GM12878 (cell line): ENCODE results near the gene SPTBN1. TPM values are rescaled to one million over a fixed set of nuclear protein-coding genes. Genes with fewer than 3 reads are reported as not detected.

Experiments used
- ATAC-seq: fragments of 200-7000 bp; cut with Tn5 transposase; 3 replicates; pipeline ENCODE4 v1.9.1; 2020; ENCODE audit warnings: mild to moderate bottlenecking, moderate library complexity
- BruUV-seq: library from RNA; stranded (reverse); fragments of 400-500 nt; replicated peaks from 2 replicates; lab custom pipeline; 2021; lab: Mats Ljungman, UMichigan
- CTCF ChIA-PET: fragments of 300-600 bp; sonication (Branson Sonifier 250); formaldehyde crosslinking; extraction: SDS; loops from one replicate; lab custom pipeline; 2021; ENCODE audit warnings: inconsistent platforms; lab: Yijun Ruan, JAX
- POLR2A ChIA-PET: fragments of 350-600 bp; formaldehyde crosslinking; extraction: SDS; loops from one replicate; lab custom pipeline; 2021; ENCODE audit warnings: inconsistent platforms; lab: Charles Lee
- RAD21 ChIA-PET: fragments of 300-600 bp; sonication (Branson Sonifier 250); formaldehyde crosslinking; loops from one replicate; lab custom pipeline; 2023; ENCODE audit warnings: antibody characterized with exemption; ENCODE audit not compliant: unreplicated experiment; lab: Charles Lee
- SMC1A ChIA-PET: fragments of 300-600 bp; sonication (Branson Sonifier 250); formaldehyde crosslinking; loops from one replicate; lab custom pipeline; 2023; ENCODE audit not compliant: unreplicated experiment, uncharacterized antibody; lab: Charles Lee
- DNase-seq: peaks from one replicate; pipeline ENCODE4 v3.0.0-alpha.2; 2011; ENCODE audit warnings: low read depth, low spot score
- FAIRE-seq: peaks from 3 replicates; lab custom pipeline; 2011; peaks lifted over from hg19 to GRCh38; lab: Jason Lieb, UNC
- H2AFZ ChIP-seq: 2 replicates; pipeline ENCODE4 v1.6.0; 2011; ENCODE audit warnings: low read depth, low read length, control low read depth; ENCODE audit not compliant: control insufficient read depth
- H3K27ac ChIP-seq: 2 replicates; pipeline ENCODE4 v1.5.1; 2011; ENCODE audit warnings: control low read depth; ENCODE audit not compliant: control insufficient read depth, insufficient read depth
- H3K27me3 ChIP-seq, 2 experiments: replicated peaks in 1 of 2; 2 replicates each; pipeline versions ENCODE4 v1.6.0 to v1.6.1; 2011; ENCODE audit warnings: low read length in 1 of 2; ENCODE audit not compliant: control insufficient read depth in 2 of 2, insufficient read depth in 2 of 2
- H3K36me3 ChIP-seq, 2 experiments: 2 replicates each; pipeline ENCODE4 v1.5.1; 2011; ENCODE audit warnings: low read length in 1 of 2; ENCODE audit not compliant: control insufficient read depth in 2 of 2, insufficient read depth in 2 of 2
- H3K4me1 ChIP-seq: 2 replicates; pipeline ENCODE4 v1.6.1; 2011; ENCODE audit warnings: mild to moderate bottlenecking, low read length, moderate library complexity, mixed read lengths; ENCODE audit not compliant: control insufficient read depth, insufficient read depth
- H3K4me2 ChIP-seq: 2 replicates; pipeline ENCODE4 v1.6.0; 2011; ENCODE audit warnings: control low read depth; ENCODE audit not compliant: control insufficient read depth, insufficient read depth
- H3K4me3 ChIP-seq: fragments of 200-600 bp; sonication (generic); 2 replicates; pipeline ENCODE4 v1.5.1; 2016
- H3K79me2 ChIP-seq: 2 replicates; pipeline ENCODE4 v1.6.0; 2011; ENCODE audit warnings: low read length; ENCODE audit not compliant: control insufficient read depth, insufficient read depth
- H3K9ac ChIP-seq: 2 replicates; pipeline ENCODE4 v1.8.0; 2011; ENCODE audit warnings: low read length, control low read depth, mixed read lengths; ENCODE audit not compliant: control insufficient read depth, insufficient read depth
- H3K9me3 ChIP-seq: replicated peaks from 3 replicates; pipeline ENCODE4 v1.5.1; 2011; ENCODE audit warnings: mild to moderate bottlenecking, low read length; ENCODE audit not compliant: control insufficient read depth, insufficient read depth
- H4K20me1 ChIP-seq: 2 replicates; pipeline ENCODE4 v1.6.0; 2011; ENCODE audit not compliant: control insufficient read depth, insufficient read depth
- BMI1 ChIP-seq: fragments of 450-650 bp; IDR thresholded peaks from 2 replicates; pipeline ENCODE4 v1.6.1; 2016; ENCODE audit warnings: mild to moderate bottlenecking, moderate library complexity, borderline replicate concordance
- CBFB ChIP-seq: IDR thresholded peaks from 2 replicates; pipeline ENCODE4 v1.6.1; 2016; ENCODE audit warnings: antibody characterized with exemption, low read depth
- EED ChIP-seq: sonication (generic); IDR thresholded peaks from 2 replicates; pipeline ENCODE4 v1.6.1; 2016; ENCODE audit warnings: antibody characterized with exemption, low read depth
- EP300 ChIP-seq, 2 experiments: fragments of 150-350 bp in 1 of 2; IDR thresholded peaks; 2 replicates each; pipeline ENCODE4 v1.6.1; 2011 to 2012; ENCODE audit warnings: low read depth in 2 of 2, low read length in 2 of 2, borderline replicate concordance in 1 of 2, improper control_type of control experiment in 1 of 2, inconsistent platforms in 1 of 2; ENCODE audit not compliant: control insufficient read depth in 1 of 2
- FOXM1 ChIP-seq: IDR thresholded peaks from 2 replicates; pipeline ENCODE4 v1.6.1; 2012; ENCODE audit warnings: low read depth, mild to moderate bottlenecking, inconsistent platforms, low read length, moderate library complexity
- IKZF1 ChIP-seq: fragments of 450-650 bp; conservative IDR thresholded peaks from 2 replicates; pipeline ENCODE4 v1.6.1; 2017; ENCODE audit warnings: antibody characterized with exemption, mild to moderate bottlenecking
- NBN ChIP-seq: fragments of 450-650 bp; IDR thresholded peaks from 2 replicates; pipeline ENCODE4 v1.6.1; 2016
- PAX8 ChIP-seq: fragments of 450-650 bp; IDR thresholded peaks from 2 replicates; pipeline ENCODE4 v1.6.1; 2017; ENCODE audit warnings: mild to moderate bottlenecking, moderate library complexity
- RFX5 ChIP-seq: IDR thresholded peaks from 2 replicates; pipeline ENCODE4 v1.6.1; 2011; ENCODE audit warnings: low read depth, low read length, improper control_type of control experiment
- SMAD1 ChIP-seq: fragments of 450-650 bp; IDR thresholded peaks from 2 replicates; pipeline ENCODE4 v1.6.1; 2018; ENCODE audit warnings: mild to moderate bottlenecking, low read depth; ENCODE audit not compliant: partially characterized antibody
- SMARCA5 ChIP-seq: fragments of 450-650 bp; IDR thresholded peaks from 2 replicates; pipeline ENCODE4 v1.6.1; 2017; ENCODE audit warnings: mild to moderate bottlenecking
- STAT1 ChIP-seq: fragments of 450-650 bp; conservative IDR thresholded peaks from 2 replicates; pipeline ENCODE4 v1.6.1; 2014; ENCODE audit warnings: antibody characterized with exemption, mild to moderate bottlenecking
- TARDBP ChIP-seq: IDR thresholded peaks from 2 replicates; pipeline ENCODE4 v1.6.1; 2016; ENCODE audit warnings: borderline replicate concordance
- ZNF24 ChIP-seq: fragments of 450-650 bp; IDR thresholded peaks from 2 replicates; pipeline ENCODE4 v1.6.1; 2017; ENCODE audit warnings: antibody characterized with exemption, mild to moderate bottlenecking
- WGBS: methylation state at CpG from one replicate; pipeline ENCODE4 v1.1.6; 2016; ENCODE audit warnings: low lambda C conversion rate; ENCODE audit not compliant: insufficient replicate concordance, insufficient coverage; ENCODE audit errors: missing lambda C conversion rate; 5-methylcytosine and 5-hydroxymethylcytosine counted together
- in situ Hi-C: fragments of 300-500 bp; cut with MboI; formaldehyde crosslinking; loops from 9 replicates; pipeline ENCODE4 v1.14.3; 2018; ENCODE audit warnings: mixed read lengths
- intact Hi-C: fragments of 100-400 bp; cut with micrococcal nuclease; formaldehyde crosslinking; loops from one replicate; pipeline ENCODE4 v1.14.2; 2022; ENCODE audit not compliant: unreplicated experiment
- polyA plus RNA-seq, 11 experiments: library from polyadenylated mRNA; depleted of rRNA in 4 of 11; unstranded in 6 of 11; stranded (reverse) in 5 of 11; fragments of >200 nt; fragmentation: Nextera tagmentation in 4 of 11; fragmentation: Illumina TruSeq in 1 of 11; extraction: Ambion mirVana in 4 of 11; extraction: Trizol in 1 of 11; gene quantifications; 1 replicate in 1 of 11; 2 replicates in 10 of 11; pipeline versions ENCODE4 v1.2.1 to v1.2.3, GENCODE V29; 2011 to 2016; ENCODE audit warnings: inconsistent platforms in 2 of 11, missing spikeins in 2 of 11, low read depth in 1 of 11
- total RNA-seq, 4 experiments: library from RNA; depleted of rRNA in 3 of 4; stranded (reverse); fragments of >200 nt in 3 of 4; fragmentation: Illumina TruSeq in 1 of 4; extraction: Trizol in 1 of 4; gene quantifications; 2 replicates each; pipeline versions ENCODE4 v1.2.1 to v1.2.3, GENCODE V29; 2013 to 2021
- TF ChIP-seq, protein P1 (sequence below): fragments of 450-650 bp; IDR thresholded peaks from 2 replicates; pipeline ENCODE4 v1.6.1; 2017; ENCODE audit warnings: mild to moderate bottlenecking, low read depth, inconsistent platforms; ENCODE audit not compliant: poor library complexity, severe bottlenecking
- TF ChIP-seq, protein P2 (sequence below): IDR thresholded peaks from 2 replicates; pipeline ENCODE4 v1.6.1; 2011; ENCODE audit warnings: mild to moderate bottlenecking, low read depth, low read length, moderate library complexity; ENCODE audit not compliant: insufficient replicate concordance
- TF ChIP-seq, protein P3 (sequence below): fragments of 450-650 bp; formaldehyde crosslinking; IDR thresholded peaks from 2 replicates; pipeline ENCODE4 v1.5.0; 2022; ENCODE audit warnings: mild to moderate bottlenecking, missing genetic modification characterization

The SPTBN1 gene
- total and polyA plus RNA-seq, 10 of the 15 experiments (the other 5 are each of a cell fraction or from before 2014, with no cell fraction given) = 20.6 to 154 (median 76.7) TPM

DNA sequence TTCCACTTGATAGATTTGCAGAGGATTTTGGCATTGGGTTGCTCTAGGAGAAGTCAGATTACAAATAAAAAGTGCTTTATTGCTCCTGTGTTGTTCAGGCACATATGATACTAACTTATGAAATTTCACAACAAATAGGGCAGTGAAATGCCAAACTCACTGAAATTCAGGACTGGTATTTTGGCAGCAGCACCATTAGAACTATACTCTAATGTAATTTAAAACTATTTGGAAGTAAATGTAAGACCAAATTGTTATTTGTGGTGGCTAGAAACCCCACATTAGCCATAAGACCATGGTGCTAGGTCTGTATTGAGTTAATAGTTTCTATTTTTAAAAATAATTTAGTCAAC, 57.2 kb downstream of the SPTBN1 start (continued):
- TF ChIP-seq, protein P1, sequence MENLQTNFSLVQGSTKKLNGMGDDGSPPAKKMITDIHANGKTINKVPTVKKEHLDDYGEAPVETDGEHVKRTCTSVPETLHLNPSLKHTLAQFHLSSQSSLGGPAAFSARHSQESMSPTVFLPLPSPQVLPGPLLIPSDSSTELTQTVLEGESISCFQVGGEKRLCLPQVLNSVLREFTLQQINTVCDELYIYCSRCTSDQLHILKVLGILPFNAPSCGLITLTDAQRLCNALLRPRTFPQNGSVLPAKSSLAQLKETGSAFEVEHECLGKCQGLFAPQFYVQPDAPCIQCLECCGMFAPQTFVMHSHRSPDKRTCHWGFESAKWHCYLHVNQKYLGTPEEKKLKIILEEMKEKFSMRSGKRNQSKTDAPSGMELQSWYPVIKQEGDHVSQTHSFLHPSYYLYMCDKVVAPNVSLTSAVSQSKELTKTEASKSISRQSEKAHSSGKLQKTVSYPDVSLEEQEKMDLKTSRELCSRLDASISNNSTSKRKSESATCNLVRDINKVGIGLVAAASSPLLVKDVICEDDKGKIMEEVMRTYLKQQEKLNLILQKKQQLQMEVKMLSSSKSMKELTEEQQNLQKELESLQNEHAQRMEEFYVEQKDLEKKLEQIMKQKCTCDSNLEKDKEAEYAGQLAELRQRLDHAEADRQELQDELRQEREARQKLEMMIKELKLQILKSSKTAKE = no peak
- no peak for TF ChIP-seq IKZF1

DNA sequence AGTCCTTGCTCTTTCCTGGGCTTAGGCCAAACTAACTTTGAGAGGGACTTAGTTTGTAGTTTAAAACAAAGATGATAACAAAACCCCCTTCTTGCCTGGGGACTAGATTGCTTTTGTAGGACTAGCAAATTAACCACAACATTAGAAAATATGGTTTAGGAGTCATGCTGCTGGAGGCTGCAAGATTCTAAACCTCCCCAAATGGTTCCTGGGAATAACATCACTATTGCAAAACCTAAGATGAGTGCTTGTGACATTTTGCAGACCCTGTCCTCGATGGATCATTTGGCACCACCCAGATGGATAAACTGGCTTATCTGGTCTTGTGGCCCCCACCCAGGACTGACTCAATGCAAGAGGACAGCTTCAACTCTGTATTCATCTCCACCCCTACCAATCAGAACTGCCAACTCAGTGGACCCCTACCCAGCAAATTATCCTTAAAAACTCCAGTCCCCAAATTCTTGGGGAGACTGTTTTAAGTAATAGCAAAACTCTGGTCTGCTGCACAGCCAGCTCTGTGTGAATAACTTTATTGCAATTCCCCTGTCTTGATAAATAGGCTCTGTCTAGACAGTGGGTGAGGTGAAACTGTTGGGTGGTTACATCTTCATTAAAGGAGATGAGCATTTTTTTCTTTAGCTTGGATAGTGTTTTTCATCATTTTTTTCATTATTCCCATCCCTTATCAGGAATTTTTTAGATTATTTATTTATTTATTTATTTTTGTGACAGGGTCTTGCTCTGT, 58.9 kb downstream of the SPTBN1 start:
- no peak overlapping the region for H3K9ac ChIP-seq
- CTCF ChIA-PET = interaction anchor here (0.7 to 1.4 kb wide), 3 partner anchors 9 to 408 kb away, joined by 3 to 5 read pairs (median 4); no protein-coding TSS in a partner anchor
- WGBS = 19% methylated on average over 1 of the region's 1 CpG
- TF ChIP-seq, protein P2, sequence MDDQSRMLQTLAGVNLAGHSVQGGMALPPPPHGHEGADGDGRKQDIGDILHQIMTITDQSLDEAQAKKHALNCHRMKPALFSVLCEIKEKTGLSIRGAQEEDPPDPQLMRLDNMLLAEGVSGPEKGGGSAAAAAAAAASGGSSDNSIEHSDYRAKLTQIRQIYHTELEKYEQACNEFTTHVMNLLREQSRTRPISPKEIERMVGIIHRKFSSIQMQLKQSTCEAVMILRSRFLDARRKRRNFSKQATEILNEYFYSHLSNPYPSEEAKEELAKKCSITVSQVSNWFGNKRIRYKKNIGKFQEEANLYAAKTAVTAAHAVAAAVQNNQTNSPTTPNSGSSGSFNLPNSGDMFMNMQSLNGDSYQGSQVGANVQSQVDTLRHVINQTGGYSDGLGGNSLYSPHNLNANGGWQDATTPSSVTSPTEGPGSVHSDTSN = no peak
- no peak for TF ChIP-seq SMAD1
- no peak for TF ChIP-seq PAX8
- TF ChIP-seq CBFB = no peak
- no peak for TF ChIP-seq EED
- TF ChIP-seq, protein P3, sequence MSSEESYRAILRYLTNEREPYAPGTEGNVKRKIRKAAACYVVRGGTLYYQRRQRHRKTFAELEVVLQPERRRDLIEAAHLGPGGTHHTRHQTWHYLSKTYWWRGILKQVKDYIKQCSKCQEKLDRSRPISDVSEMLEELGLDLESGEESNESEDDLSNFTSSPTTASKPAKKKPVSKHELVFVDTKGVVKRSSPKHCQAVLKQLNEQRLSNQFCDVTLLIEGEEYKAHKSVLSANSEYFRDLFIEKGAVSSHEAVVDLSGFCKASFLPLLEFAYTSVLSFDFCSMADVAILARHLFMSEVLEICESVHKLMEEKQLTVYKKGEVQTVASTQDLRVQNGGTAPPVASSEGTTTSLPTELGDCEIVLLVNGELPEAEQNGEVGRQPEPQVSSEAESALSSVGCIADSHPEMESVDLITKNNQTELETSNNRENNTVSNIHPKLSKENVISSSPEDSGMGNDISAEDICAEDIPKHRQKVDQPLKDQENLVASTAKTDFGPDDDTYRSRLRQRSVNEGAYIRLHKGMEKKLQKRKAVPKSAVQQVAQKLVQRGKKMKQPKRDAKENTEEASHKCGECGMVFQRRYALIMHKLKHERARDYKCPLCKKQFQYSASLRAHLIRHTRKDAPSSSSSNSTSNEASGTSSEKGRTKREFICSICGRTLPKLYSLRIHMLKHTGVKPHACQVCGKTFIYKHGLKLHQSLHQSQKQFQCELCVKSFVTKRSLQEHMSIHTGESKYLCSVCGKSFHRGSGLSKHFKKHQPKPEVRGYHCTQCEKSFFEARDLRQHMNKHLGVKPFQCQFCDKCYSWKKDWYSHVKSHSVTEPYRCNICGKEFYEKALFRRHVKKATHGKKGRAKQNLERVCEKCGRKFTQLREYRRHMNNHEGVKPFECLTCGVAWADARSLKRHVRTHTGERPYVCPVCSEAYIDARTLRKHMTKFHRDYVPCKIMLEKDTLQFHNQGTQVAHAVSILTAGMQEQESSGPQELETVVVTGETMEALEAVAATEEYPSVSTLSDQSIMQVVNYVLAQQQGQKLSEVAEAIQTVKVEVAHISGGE (CRISPR knock-in tag) = no peak
- TF ChIP-seq FOXM1 = no peak
- no peak for TF ChIP-seq NBN
- no peak for TF ChIP-seq RFX5
- no peak for TF ChIP-seq SMARCA5
- no peak for TF ChIP-seq EP300 (IDR thresholded peaks at IDR 0.05; ENCODE audit: borderline replicate concordance in 1 of 2, control insufficient read depth in 1 of 2, low read depth in 2 of 2, low read length in 2 of 2)
- TF ChIP-seq STAT1 = no peak
- no peak for TF ChIP-seq BMI1
- no peak for TF ChIP-seq ZNF24
- no peak for TF ChIP-seq TARDBP

More for the DNA sequence above, 58.9 kb downstream of the SPTBN1 start:
- ChIA-PET RAD21 (no interaction called here), POLR2A (no interaction called here), SMC1A (interaction anchor here (1.3 to 2.2 kb wide), 2 partner anchors 10 to 19 kb away, joined by 4 to 6 read pairs; no protein-coding TSS in a partner anchor)
- ATAC-seq (no peak), DNase-seq (no peak), FAIRE-seq (no peak)
- Histone ChIP-seq H2AFZ (no peak overlapping the region), H4K20me1 (no peaks in the 10 kb centered on the region), H3K27ac (no peak overlapping the region), H3K4me3 (no peak overlapping the region), H3K4me2 (no peak overlapping the region), H3K27me3 (no peaks in the 10 kb centered on the region), H3K4me1 (no peaks in the 10 kb centered on the region), H3K79me2 (no peaks in the 10 kb centered on the region), H3K9me3 (no peaks in the 10 kb centered on the region), H3K36me3 (no peaks in the 10 kb centered on the region)
- intact Hi-C loops = no loop called here
- BruUV-seq = no TSS peak
- in situ Hi-C loops = no loop called here
